Measurements from ENCODE around the gene UGT1A7. TPM values are rescaled to one million over a fixed set of nuclear protein-coding genes. Genes with fewer than 3 reads are reported as not detected.

Gene UGT1A7
- total and polyA plus RNA-seq, 9 of the 15 experiments (the other 6 are each of a cell fraction or from before 2014, with no cell fraction given), result not detected

- Histone ChIP-seq H2AFZ (ENCODE audit: low read depth, low read length) (no peak overlapping the region), H3K4me3 (no peak overlapping the region), H3K9me3 (replicated peaks; ENCODE audit: control insufficient read depth, insufficient read depth, low read depth, low read length) (no peaks in the 10 kb centered on the region), H3K4me2 (ENCODE audit: insufficient read depth, low read length) (no peak overlapping the region), H4K20me1 (replicated peaks; ENCODE audit: control insufficient read depth, insufficient read depth, low read length) (no peaks in the 10 kb centered on the region; the same call in 1 of the 2 replicates), H3K27me3 (ENCODE audit: control insufficient read depth in 2 of 2, insufficient read depth in 2 of 2, low read length in 2 of 2) (peaks cover 0 to 8% of the 10 kb centered on the region in 2 experiments; a peak in 3 of 5 replicates), H3K9ac (ENCODE audit: insufficient read depth in 1 of 2, low read depth in 2 of 2, low read length in 2 of 2) (no peak overlapping the region), H3K9me1 (ENCODE audit: control insufficient read depth, insufficient read depth, low read length) (no peaks in the 10 kb centered on the region), H3K27ac (ENCODE audit: extremely low read depth, low read depth, low read length) (no peak overlapping the region), H3K4me1 (replicated peaks in 1 of 2; ENCODE audit: control insufficient read depth in 2 of 2, insufficient read depth in 2 of 2, low read length in 2 of 2) (no peaks in the 10 kb centered on the region), H3K36me3 (ENCODE audit: control insufficient read depth, insufficient read depth, low read length) (no peaks in the 10 kb centered on the region), H3K79me2 (ENCODE audit: control insufficient read depth, insufficient read depth, low read length) (no peaks in the 10 kb centered on the region)
- in situ Hi-C loops (cut with MboI), result no loop called here
- no peak for TF ChIP-seq CREB5 (CRISPR knock-in tag; IDR thresholded peaks at IDR 0.05)
- no peak for TF ChIP-seq NBN (IDR thresholded peaks at IDR 0.05; ENCODE audit: low read depth)
- TF ChIP-seq SNAPC5 (CRISPR knock-in tag; IDR thresholded peaks at IDR 0.05), result no peak
- no peak for TF ChIP-seq FOXA3 (CRISPR knock-in tag; conservative IDR thresholded peaks at IDR 0.05 in 1 of 2, IDR thresholded peaks at IDR 0.05 in 1 of 2)
- no peak for TF ChIP-seq BHLHE40 (IDR thresholded peaks at IDR 0.05; ENCODE audit: low read length)
- TF ChIP-seq TEAD1 (CRISPR knock-in tag; IDR thresholded peaks at IDR 0.05), result no peak
- TF ChIP-seq THRB (CRISPR knock-in tag; conservative IDR thresholded peaks at IDR 0.05), result no peak
- TF ChIP-seq NCOA4 (IDR thresholded peaks at IDR 0.05; ENCODE audit: partially characterized antibody), result no peak
- no peak for TF ChIP-seq CBFB (CRISPR knock-in tag; IDR thresholded peaks at IDR 0.05)
- TF ChIP-seq ZNF695 (CRISPR knock-in tag; IDR thresholded peaks at IDR 0.05), result no peak
- no peak for TF ChIP-seq ZNF217 (CRISPR knock-in tag; IDR thresholded peaks at IDR 0.05)
- no peak for TF ChIP-seq BCLAF1 (IDR thresholded peaks at IDR 0.05; ENCODE audit: borderline replicate concordance in 1 of 2, control insufficient read depth in 1 of 2, low read depth in 2 of 2, low read length in 1 of 2)
- TF ChIP-seq U2AF1 (optimal IDR thresholded peaks at IDR 0.05; ENCODE audit: low read depth, low read length), result no peak
- TF ChIP-seq GATAD2B (IDR thresholded peaks at IDR 0.05; ENCODE audit: borderline replicate concordance), result no peak
- TF ChIP-seq EZH2 (IDR thresholded peaks at IDR 0.05; ENCODE audit: borderline replicate concordance, low read depth, low read length), result no peak
- TF ChIP-seq ZBED1 (IDR thresholded peaks at IDR 0.05), result no peak
- TF ChIP-seq ZNF57 (CRISPR knock-in tag; IDR thresholded peaks at IDR 0.05), result no peak
- no peak for ATAC-seq
- intact Hi-C loops (cut with micrococcal nuclease), result no loop called here
- 4% methylated on average over 5 of the region's 5 CpGs for WGBS (ENCODE audit: insufficient coverage, low coverage, missing lambda C conversion rate)
- POLR2A ChIA-PET, result no interaction called here
- BruUV-seq (replicated peaks), result no TSS peak
- no peak for DNase-seq (ENCODE audit: extremely low read depth in 1 of 4, low spot score in 3 of 4)
- no peak for FAIRE-seq
- CTCF ChIA-PET (ENCODE audit: low intra/inter-chr PET ratio), result interaction anchor here (0.6 kb wide), 1 partner anchor 102 kb away, joined by 4 read pairs; no protein-coding TSS in a partner anchor
Observed at GRCh38 chr2:233688341-233688740, 6.6 kb downstream of the UGT1A7 start.
